C4-2B (cell line): ENCODE data around the gene MYO9B.

Source experiments
- H3K27ac ChIP-seq: fragments of 450-650 bp; 2 replicates; pipeline ENCODE4 v1.5.1; 2017
- ZFX ChIP-seq: fragments of 450-650 bp; IDR thresholded peaks from 2 replicates; pipeline ENCODE4 v1.6.1; 2017
- TF ChIP-seq, protein P1 (sequence below): fragments of 450-650 bp; conservative IDR thresholded peaks from 2 replicates; pipeline ENCODE4 v1.5.1; 2017; ENCODE audit warnings: mild to moderate bottlenecking

Gene MYO9B

GRCh38 chr19:17245535-17245984 is 170.0 kb downstream of the MYO9B start, which contains the start of gene NR2F6:
TSS of gene NR2F6 (minus strand) at chr19:17245919. CDS start at chr19:17245220, 699 bp downstream.
- peak within 1 kb of the TSS; percentile 98 for H3K27ac ChIP-seq
- TF ChIP-seq, protein P1, sequence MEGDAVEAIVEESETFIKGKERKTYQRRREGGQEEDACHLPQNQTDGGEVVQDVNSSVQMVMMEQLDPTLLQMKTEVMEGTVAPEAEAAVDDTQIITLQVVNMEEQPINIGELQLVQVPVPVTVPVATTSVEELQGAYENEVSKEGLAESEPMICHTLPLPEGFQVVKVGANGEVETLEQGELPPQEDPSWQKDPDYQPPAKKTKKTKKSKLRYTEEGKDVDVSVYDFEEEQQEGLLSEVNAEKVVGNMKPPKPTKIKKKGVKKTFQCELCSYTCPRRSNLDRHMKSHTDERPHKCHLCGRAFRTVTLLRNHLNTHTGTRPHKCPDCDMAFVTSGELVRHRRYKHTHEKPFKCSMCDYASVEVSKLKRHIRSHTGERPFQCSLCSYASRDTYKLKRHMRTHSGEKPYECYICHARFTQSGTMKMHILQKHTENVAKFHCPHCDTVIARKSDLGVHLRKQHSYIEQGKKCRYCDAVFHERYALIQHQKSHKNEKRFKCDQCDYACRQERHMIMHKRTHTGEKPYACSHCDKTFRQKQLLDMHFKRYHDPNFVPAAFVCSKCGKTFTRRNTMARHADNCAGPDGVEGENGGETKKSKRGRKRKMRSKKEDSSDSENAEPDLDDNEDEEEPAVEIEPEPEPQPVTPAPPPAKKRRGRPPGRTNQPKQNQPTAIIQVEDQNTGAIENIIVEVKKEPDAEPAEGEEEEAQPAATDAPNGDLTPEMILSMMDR = no peak
- peak; percentile 72; the same call in 1 of the 2 replicates for TF ChIP-seq ZFX

DNA sequence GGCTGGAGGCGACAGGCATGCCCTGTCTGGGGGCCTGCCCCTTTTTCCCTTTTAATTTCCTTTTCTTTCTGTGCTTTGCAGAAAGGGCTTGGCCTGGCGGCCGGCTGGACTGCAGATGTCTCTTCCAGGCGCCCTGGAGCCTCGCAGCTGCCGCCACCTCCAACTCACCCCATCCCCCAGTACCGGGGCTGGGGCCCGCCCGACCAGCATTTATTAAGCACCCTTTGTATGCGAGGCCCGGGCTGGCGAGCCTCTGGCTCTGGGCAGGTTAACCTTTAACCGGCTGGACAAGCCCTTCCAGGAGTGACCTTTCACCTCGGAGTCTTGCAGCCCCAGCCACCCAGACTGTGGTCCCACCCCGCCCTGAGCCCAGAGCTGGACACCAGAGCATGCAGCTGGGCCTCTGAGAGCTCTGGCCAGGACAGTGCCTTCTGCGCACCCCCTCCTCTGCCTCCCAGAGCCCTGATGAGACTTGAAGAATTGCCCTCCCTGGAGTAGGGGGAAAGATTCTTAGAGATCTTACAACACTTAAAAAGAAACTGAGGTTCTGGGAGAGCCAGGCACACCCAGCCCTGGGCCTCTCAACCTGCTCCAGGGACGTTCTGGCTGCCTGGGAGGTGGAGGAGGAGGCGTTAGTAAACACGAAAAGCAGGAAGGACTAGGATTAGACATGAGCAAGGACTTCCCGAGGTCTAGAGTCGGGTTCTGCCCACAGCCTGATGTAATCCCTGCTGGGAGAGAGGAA is 171.3 kb downstream of the MYO9B start:
- peak overlapping the region; percentile 98 for H3K27ac ChIP-seq
- TF ChIP-seq, protein P1 = no peak
- no peak for TF ChIP-seq ZFX

GRCh38 chr19:17248011-17248776 is 172.6 kb downstream of the MYO9B start:
- no peak for TF ChIP-seq ZFX
- TF ChIP-seq, protein P1 = no peak
- H3K27ac ChIP-seq = no peak overlapping the region

- H3K27ac ChIP-seq = no peak overlapping the region
- TF ChIP-seq ZFX = no peak
- TF ChIP-seq, protein P1 = no peak
These were observed 174.4 kb downstream of the MYO9B start for GRCh38 chr19:17249887-17250548.

DNA sequence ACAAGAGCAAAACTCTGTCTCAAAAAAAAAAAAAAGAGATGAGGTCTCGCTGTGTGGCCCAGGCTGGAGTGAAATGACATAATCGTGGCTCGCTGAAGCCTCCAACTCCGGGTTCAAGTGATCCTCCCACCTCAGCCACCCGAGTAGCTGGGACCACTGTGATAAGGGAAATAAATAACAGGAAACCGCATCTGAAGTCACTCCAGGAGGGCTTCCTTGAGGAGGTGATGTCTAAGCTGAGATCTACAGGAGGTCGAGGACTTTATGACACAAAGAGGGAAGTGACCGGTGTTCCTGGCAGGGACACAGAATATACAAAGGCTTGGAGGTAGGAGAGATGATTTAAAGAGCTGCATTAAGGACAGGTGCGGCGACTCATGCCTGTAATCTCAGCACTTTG is 179.1 kb downstream of the MYO9B start:
- TF ChIP-seq, protein P1 = no peak
- TF ChIP-seq ZFX = no peak
- no peak overlapping the region for H3K27ac ChIP-seq

GRCh38 chr19:17255150-17255621 is 179.6 kb downstream of the MYO9B start:
- H3K27ac ChIP-seq = no peak overlapping the region
- TF ChIP-seq ZFX = no peak
- TF ChIP-seq, protein P1 = no peak
